GM19468 (cell line): ENCODE results near the gene ATAD3B.
"Not testable (repeated sequence)": the region's sequence is repeated elsewhere in the genome, so short reads cannot be mapped to it uniquely, and the experiment has no call there.

ENCODE experiments used
- ATAC-seq: cut with Tn5 transposase; IDR thresholded peaks from one replicate; pipeline ENCODE4 v1.9.1; 2021; ENCODE audit warnings: mild to moderate bottlenecking, moderate library complexity, moderate number of reproducible peaks; ENCODE audit not compliant: unreplicated experiment; ENCODE audit errors: extremely low read depth

The ATAD3B gene

DNA sequence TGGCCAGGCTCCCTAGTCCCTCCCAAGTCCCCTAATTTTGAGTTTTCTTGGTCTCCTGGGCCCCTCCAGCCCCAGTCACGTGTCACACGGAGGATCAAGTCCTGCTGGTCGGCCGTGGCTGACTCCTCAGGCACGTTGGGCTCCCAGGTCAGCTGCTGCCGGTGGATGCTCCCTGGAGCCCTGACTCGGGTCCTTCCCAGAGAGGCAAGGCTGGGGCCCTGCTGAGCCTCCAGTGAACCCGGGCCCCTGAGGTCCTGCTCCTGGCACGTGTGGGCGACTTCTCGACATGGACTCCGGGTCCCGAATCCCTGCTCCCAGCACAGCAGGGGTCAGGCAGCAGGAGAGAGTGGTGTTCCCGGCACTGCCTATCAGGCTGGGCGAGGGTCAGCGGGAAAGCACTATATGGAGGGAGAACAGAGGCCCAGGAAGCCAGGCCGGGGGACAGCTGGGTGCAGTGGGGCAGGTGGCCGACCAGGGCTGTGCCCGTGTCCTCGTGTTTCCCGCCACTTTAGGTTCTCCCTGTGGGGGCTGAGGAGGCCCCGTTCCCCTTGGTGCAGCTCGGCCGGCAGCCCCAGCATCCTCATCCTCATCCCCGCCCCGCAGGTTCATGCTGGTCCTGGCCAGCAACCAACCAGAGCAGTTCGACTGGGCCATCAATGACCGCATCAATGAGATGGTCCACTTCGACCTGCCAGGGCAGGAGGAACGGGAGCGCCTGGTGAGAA, 55.7 kb downstream of the ATAD3B start:
- no peak for ATAC-seq

DNA sequence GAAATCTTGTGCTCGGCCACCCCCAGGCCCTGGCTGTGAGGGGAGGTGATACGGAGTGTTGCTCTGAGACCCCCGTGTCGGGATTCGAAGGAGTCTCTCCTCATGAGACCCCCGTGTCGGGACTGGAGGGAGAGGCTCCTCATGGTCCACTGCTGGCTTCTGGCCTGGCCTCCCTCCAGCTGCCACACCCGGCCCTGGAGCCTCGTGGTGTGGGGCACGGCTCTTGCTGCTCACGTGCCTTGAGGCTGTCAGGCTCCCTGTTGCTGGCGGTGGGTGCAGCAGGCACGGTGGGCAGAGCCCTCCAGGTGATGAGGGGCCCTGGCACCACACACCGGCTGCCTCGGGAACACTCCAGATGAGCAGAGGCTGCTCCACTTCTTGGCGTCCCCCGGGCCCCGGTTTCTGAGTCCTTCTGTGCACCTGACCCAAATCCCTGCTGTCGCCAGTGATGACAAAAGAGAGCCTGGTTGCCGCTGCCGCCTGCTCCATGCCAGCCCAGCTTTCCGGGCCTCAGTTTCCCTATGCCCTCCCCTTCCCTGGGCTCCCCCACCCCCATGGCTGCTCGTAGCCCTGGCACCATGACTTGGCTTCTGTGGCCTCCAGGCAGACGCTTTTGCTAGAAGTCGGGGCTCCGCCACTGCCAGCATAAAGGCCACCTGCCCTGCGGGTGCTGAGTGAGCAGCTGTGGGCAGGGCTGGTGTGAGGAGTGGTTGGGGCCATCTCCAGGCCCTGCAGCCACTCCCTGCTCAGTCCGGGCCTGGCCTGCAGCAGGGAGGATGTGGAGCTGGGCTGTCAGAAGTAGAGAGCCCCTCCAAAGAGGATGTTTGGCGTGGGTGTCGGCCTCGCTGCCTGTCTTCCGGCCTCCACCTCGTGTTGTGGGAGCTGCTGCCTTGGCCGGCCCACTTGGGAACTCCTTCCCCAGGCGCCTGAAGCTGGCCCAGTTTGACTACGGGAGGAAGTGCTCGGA, 57.0 kb downstream of the ATAD3B start:
- no peak for ATAC-seq

DNA sequence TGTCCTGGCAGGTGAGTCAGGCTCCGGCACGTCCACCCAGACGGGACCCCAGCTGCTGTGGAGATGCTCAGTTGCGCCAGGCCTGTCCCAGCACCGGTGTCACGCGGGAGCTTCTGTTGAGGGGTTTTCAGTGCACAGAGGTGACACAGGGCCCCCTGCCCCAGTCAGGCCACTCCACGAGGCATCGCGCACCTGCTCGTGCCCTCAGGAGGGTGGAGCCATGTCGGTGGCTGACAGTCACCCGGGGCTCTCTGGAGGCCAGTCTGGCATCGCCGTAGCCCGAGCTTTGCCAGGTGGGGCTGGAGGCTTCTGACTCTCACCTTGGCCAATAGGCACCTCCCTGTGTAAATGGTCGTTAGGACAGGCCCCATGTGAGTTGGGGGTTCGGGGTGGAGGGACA, 57.8 kb downstream of the ATAD3B start:
- no peak for ATAC-seq

DNA sequence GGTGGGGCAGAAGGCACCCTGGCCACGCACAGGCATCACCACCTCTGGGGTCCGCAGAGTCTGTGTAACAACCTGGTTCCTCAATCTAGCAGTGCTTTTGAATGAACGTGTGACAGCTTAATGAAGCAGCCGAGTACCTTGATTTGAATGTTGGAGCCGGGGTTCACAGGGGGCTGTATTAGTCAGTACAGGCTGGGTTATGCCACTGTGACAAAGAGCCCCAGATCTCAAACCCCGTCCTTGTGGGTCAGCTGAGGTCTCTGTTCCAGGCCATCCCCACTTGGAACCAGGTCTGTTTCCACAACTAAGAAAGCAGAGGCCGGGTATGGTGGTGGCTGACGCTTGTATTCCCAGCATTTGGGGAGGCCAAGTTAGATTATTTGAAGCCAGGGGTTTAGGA, 58.4 kb downstream of the ATAD3B start:
- no peak for ATAC-seq

DNA sequence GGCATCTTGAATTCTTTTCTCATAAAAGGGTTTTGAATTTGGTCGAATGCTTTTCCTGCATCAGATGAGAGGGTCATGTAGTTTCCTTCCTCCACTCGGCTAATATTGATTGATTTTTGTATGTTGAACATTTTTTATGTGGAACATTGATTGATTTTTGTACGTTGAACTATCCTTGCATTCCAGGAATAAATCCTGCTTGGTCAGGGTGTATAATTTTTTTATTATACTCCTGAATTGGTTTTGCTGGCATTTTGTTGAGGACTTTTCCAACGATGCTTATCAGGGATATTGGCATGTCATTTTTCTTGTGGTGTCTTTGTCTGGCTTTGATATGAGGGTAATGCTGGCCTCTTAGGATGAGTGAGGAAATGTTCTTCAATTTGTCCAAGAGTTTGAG, 60.4 kb downstream of the ATAD3B start:
- ATAC-seq: no peak

DNA sequence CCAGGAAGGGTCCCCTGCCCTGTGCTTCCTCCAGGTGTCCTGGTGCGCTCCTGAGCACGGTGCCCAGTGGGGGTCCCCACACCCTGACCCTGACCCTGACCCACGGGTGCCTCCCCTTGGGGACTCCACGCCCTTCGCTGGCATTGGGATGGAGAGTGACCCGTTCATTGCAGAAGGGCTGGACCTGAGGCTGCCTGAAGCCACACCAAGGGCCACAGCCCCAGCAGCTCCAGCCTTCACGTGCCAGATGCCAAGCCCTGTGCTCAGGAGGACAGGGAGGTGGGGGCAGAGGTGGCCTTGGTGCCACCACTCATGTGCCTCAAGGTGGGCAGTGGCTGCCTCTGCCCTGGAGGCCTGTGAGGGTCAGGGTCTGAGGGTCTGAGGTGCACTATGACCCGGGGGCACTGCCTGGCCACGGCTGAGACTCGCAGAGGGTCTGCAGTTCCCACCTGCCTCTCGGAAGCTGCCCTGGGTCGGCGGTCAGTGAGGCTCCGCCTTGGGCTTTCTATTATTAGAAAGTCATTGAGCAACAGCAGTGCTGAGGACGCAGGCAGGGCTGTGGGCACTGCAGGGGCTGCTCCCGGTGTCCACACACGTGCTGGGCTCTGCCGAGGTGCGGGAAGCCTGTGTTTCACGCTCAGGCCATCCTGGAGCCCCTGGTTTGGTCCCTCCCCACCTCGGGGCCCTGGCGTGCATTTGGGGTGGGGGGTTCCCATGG, 61.8 kb downstream of the ATAD3B start:
- not testable (repeated sequence) for ATAC-seq

DNA sequence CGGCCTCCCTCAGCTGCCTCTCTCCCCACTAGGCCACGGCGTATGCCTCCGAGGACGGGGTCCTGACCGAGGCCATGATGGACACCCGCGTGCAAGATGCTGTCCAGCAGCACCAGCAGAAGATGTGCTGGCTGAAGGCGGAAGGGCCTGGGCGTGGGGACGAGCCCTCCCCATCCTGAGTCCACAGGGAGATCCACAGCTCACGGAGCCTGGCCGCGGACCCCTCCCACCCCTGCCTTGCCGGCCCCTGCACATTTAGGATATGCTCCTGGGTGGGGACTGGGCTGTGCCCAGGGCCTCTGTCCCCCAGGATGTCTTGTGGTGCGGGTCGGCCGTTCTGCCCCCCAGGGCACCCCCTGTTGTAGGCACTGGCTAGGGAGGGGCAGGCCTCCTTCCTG, 62.3 kb downstream of the ATAD3B start:
- not testable (repeated sequence) for ATAC-seq

DNA sequence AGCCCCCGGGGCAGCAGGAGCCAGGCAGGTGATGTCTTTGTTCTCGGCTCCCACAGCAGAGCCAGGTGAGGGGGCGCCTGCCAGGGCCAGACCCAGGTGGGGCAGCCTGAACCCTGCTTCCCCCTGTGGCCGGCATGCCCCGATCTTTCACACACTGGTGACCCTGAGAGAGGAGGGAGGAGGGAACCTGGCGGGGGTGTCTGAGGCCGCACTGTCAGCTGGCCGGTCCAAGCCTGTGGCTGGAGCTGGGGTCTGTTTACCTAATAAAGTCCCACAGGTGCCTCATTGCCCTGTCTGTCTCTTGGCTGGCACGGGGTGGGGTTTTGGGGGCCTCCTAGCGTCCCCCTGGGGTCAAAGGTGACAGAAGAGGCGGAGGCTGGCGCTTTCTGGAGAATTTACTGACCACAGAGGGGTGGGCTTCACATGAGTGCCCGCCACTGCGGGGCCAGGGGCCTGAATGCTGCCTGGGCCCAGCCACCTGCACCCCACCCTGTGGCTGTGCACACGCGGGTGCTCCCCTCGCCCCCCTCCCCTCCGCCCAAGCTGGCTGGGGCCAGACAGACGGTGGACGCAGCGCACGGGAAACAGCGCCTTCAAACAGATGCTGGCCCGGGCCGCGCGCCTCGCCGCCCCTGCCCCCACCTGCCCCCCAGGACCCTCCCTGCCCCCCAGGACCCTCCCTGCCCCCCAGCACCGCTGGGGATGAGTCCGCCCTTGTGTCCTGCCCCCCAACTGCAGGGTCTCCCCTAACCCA, 63.0 kb downstream of the ATAD3B start:
- ATAC-seq: no peak

DNA sequence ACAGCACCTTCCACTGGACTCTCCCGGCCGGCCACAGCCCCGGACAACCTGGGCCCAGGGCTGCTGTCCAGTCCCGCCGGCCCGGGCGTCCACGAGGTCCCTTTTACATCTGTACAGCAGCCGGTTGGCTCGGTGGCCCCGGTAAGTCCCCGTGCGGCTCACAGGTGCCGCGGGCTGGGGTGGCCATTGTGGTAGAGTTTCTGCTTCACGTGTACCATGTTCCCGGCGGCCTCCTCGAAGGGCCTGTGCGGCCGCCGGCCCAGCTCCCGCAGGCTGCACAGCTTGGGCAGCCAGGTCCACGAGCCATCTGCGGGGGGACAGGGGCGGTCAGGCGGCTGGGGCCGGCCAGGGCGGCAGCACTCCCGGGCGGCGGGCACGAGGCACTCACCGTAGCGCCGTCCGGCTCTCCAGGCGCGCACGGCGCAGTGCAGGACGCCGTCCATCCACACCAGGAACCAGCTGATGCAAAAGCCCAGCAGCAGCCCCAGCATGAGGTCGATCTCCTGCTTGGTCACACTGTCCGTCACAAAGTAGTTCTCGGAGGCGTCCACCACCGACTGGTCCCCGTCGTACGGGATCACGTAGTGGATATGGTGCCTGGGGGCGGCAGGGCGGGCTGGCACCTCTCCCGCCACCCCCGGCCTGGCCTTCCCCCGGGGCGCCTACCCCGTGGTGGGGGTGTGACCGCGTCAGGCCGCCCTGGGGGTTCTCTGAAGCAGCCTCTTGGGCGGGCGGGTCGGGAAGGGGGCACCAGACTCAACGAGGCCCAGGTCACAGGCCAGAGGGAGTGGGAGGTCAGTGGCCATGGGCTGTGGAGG, 63.8 kb downstream of the ATAD3B start:
- no peak for ATAC-seq

DNA sequence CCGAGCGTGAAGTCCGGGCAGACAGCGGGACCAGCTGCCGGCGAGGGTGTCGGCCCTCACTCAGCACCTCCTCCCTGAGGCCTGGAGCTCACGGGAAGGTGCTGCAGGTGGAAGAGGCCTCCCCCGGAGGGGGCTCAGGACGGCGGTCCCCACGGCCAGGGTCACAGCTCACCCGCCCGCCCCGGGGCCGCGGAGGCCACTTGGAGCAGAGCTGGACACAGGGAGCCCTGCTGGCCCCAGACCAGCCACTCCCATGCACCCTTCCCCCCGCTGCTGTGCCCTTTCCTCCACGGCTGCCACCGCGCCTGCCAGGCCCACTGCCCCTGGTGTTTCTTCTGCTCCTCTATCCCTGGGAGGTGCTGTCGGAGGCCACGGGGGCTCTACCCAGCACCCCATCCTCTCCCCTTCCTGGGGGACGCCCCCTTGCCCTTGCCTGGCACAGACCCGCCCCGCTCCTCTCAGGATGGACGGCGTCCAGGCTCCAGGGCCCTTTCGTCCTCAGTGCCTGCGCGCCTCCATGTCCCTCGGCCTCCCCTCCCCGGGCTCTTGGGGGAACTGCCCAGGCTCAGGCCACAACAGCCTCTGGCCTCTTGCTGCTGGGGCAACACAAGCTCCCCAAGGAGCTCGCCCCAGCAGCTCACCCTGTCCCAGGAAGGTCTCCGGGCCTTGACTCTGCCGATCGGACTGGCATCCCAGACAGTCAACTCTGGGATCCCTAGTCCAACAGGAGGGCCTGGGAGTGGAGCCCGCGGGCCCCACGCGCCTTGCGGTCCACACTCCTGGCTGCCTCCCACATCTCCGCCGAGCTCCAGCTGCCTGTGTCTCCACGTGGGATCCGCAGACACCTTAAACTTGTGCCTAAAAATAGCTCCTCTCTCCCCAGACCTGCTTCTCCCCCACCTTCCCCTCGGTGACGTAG, 64.7 kb downstream of the ATAD3B start:
- ATAC-seq: no peak

DNA sequence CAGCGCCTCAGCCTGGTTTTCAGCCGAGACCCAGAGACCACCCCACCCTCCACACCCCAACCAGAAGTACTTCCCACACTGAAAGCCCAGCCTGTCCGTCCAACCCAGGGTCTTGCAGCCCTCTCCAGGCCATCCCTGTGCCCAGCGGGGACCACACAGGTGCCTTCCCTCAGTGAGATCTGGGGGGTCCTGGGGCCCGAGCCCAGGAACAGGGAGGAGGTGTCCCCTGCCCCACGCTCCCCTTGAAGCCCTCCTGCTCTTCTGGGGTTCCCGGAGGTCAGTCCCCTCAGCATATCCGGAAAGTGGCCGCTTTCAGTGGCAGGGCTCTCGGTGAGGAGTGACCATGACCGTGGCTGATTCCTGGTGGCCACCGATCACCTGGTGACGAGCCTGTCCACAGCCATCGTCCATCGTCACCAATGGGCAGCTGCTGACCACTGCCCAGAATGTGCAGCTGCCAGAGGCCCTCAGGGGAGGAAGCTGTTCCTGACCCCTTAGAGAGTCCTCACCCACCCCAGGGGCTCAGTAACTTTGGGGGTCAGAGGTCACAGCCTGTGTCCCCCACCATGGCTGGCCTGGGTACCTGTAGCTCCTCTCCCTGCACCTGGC, 65.5 kb downstream of the ATAD3B start:
- no peak for ATAC-seq

DNA sequence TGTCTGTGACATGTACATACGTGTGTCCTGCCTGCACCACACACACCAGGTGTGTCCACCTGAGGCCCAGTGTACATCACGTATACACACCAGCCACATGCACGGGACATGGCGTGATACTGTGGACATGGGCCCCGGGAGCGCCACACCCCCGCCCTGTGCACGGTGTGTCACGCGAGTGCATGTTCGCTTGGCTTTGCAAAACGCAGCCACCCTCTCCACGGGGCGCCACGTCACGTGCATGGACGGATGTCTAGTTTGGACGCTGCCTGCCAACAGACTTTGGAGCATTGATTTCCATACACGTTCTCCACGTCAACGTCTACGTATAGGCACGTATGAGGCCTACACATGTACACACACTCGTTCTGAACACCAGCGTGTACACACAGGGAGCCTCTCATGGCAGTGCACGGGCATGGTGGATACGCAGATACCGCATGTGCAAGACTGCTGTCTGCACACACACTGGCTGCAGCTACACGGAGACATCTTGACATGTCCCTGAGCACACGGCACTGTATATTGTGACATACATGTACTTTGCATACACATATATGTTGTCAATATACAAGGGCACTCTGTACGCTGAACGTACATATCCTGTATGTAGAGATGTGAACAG, 66.2 kb downstream of the ATAD3B start:
- ATAC-seq: no peak

DNA sequence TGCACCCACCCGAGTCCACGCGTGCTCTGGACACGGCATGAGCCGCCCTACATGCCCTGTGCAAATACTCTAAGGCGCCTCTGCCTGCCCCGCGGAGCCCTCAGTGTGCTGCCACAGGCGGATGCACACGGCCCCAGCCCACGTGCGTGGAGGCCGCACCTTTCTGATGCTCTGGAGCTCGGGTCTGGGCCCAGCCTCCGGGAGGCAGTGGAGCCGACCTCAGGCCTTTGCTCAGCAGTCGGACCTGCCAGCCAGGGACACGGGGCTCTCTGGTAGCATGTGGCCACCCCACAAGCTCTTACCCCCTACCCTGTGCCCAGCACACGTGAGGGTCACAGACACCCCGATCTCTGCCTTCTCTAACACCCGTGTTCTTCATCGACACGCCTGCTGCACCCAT, 66.8 kb downstream of the ATAD3B start:
- no peak for ATAC-seq

DNA sequence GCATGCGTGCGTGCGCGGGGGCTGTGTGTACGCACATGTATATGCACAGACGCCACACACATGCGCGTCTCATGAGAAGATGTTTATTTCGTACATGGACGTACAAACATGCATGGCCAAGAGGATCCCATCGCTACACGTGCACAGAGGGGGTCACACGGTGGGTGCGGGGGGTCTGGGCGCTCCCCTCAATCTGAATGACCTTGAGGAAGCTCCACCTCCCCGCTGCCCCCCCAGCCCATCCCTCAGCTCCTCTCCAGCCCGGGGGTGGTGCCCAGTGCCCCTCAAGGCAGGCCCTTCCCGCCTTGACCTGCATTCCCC, 67.4 kb downstream of the ATAD3B start:
- ATAC-seq: no peak

DNA sequence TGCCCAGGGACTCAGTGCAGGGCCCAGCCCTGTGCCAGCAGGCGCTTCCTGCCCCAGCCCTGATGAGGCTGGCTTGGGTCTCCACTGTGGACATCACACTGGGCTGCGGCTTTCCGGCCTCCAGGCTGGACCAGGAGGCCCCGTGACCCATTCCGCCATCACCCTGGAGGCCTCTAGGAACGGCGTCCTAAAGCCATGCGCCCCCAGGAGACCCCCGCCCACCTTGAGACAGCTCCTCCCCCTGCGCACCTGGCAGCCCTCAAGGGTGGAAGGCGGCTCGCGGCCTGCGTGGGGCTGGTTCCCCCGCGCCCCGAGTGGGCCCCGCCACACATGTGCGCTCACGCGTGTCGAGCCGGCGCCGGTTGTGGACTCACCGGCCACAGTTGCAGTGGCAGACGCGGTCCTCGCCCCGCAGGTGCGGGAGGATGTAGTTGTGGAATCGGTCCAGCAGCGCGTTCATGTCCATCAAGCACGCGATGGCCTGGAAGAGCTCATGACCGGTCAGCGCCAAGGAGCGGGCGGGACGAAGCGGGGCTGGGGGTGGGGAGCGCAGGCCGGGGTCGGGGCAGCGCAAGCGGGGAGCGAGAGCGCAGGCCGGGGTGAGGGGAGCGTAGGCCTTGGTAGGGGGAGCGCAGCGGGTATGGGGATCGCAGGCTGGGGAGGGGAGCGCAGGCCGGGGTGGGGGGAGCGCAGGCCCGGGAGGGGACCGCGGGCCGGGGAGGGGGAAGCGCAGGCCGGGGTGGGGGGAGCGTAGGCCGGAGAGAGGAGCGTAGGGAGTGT, 67.9 kb downstream of the ATAD3B start:
- no peak for ATAC-seq

DNA sequence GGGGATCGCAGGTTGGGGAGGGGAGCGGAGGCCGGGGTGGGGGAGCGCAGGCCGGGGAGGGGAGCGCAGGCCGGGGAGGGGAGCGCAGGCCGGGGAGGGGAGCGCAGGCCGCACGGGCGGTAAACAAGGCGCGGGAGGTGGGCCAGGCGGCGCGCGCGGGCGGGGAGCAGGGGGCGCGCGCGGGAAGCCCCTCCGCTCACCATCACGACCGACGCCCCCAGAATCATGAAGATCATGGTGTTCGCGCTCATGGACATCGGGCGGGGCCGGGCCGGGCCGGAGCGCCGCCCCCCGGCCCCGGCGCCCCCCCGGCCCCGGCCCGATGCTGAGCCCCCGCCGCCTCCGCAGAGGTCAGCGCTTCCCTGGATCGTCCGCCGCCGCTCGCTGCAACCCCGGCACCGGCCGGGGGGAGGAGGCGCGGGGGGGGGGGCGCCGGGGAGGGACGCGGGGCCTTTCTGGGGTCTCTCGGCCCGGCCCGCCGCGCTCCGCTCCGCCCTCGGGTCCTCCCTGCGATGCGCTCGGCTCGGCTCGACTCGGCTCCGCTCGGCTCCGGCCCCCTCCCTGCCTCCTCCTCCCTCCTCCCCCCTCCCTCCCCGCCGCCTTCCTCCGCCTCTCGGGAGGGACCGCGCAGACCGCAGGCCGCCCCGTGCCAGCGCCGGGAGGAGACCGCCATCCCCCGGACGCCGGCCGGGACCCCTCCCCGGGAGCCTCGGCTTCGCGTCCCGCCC, 68.7 kb downstream of the ATAD3B start, which contains the start of gene TMEM240:
TMEM240 (minus strand) TSS at position 535 of the 728 bp plus-strand sequence; CDS start at position 257, 278 bp downstream.
- no peak for ATAC-seq
